HG02938 (cell line): ENCODE measurements around the gene KLF11.
A peak's percentile ranks its signal among the peaks of the same experiment; 100 is the strongest.

ENCODE experiments used
- ATAC-seq: cut with Tn5 transposase; IDR thresholded peaks from one replicate; pipeline ENCODE4 v1.9.1; 2021; ENCODE audit warnings: mild to moderate bottlenecking, moderate library complexity; ENCODE audit not compliant: unreplicated experiment

The KLF11 gene

GRCh38 chr2:10043256-10043905 lies at the start of gene KLF11:
TSS of gene KLF11 (plus strand) at chr2:10043550. CDS start at chr2:10043717, 167 bp downstream.
- ATAC-seq = peak; percentile 53

- ATAC-seq = no peak
These were observed 48.9 kb upstream of the KLF11 start for GRCh38 chr2:9994462-9994861.

- ATAC-seq = no peak
These were observed 48.3 kb upstream of the KLF11 start for GRCh38 chr2:9995059-9995458.

GRCh38 chr2:9996321-9996720 lies 47.0 kb upstream of the KLF11 start:
- ATAC-seq = no peak

- ATAC-seq = no peak
These were observed 45.4 kb upstream of the KLF11 start for GRCh38 chr2:9997936-9998335.

- ATAC-seq = no peak
These were observed 44.3 kb upstream of the KLF11 start for GRCh38 chr2:9998916-9999654.

- ATAC-seq = no peak
These were observed 43.7 kb upstream of the KLF11 start for GRCh38 chr2:9999693-10000092.

GRCh38 chr2:10000541-10000940 lies 42.8 kb upstream of the KLF11 start:
- no peak for ATAC-seq

GRCh38 chr2:10001586-10001985 lies 41.8 kb upstream of the KLF11 start:
- no peak for ATAC-seq

GRCh38 chr2:10002109-10002508 lies 41.2 kb upstream of the KLF11 start:
- ATAC-seq = no peak

- no peak for ATAC-seq
These were observed 40.7 kb upstream of the KLF11 start for GRCh38 chr2:10002681-10003080.

GRCh38 chr2:10003206-10004125 lies 39.9 kb upstream of the KLF11 start:
- no peak for ATAC-seq

- no peak for ATAC-seq
These were observed 38.9 kb upstream of the KLF11 start for GRCh38 chr2:10004401-10004800.

- ATAC-seq = no peak
These were observed 38.5 kb upstream of the KLF11 start for GRCh38 chr2:10004836-10005235.

- ATAC-seq = no peak
These were observed 37.7 kb upstream of the KLF11 start for GRCh38 chr2:10005461-10006235.

GRCh38 chr2:10006236-10007161 lies 36.9 kb upstream of the KLF11 start:
- ATAC-seq = no peak

GRCh38 chr2:10007435-10007834 lies 35.9 kb upstream of the KLF11 start:
- no peak for ATAC-seq

- no peak for ATAC-seq
These were observed 35.2 kb upstream of the KLF11 start for GRCh38 chr2:10007921-10008808.

- no peak for ATAC-seq
These were observed 34.6 kb upstream of the KLF11 start for GRCh38 chr2:10008809-10009176.
